ENCODE results near the gene KPNA1. TPM values are rescaled to one million over a fixed set of nuclear protein-coding genes. Genes with fewer than 3 reads are reported as not detected.

The KPNA1 gene
- total and polyA plus RNA-seq, 4 donors, result 20.7 to 42.0 (median 23.5) TPM

GRCh38 chr3:122498152-122498551 is 16.6 kb downstream of the KPNA1 start:
- no peak overlapping the region for H3K27ac ChIP-seq (ENCODE audit: low read depth in 1 of 2, low read length in 2 of 2)
- H3K4me3 ChIP-seq (ENCODE audit: low read depth in 1 of 3, low read length in 3 of 3), result no peak overlapping the region
- no peaks in the 10 kb centered on the region for H3K9me3 ChIP-seq (ENCODE audit: control insufficient read depth in 4 of 4, low read length in 3 of 4)
- no peaks in the 10 kb centered on the region for H3K4me1 ChIP-seq (ENCODE audit: control insufficient read depth in 4 of 4, insufficient read depth in 4 of 4, low read length in 3 of 4)
- peaks cover 0 to 13% (median 5%) of the 10 kb centered on the region in 4 donors for H3K36me3 ChIP-seq (ENCODE audit: control insufficient read depth in 4 of 4, insufficient read depth in 3 of 4, low read depth in 1 of 4, low read length in 3 of 4)
- no peak overlapping the region for H3K9ac ChIP-seq (ENCODE audit: low read depth in 1 of 2, low read length in 2 of 2)
- no peak for TF ChIP-seq MAX (IDR thresholded peaks at IDR 0.05)
- TF ChIP-seq REST (IDR thresholded peaks at IDR 0.05), result no peak
- TF ChIP-seq NR2F2 (IDR thresholded peaks at IDR 0.05), result no peak
- TF ChIP-seq SP1 (IDR thresholded peaks at IDR 0.05), result no peak
- no peaks in the 10 kb centered on the region for H3K27me3 ChIP-seq (ENCODE audit: control insufficient read depth in 4 of 4, insufficient read depth in 4 of 4, low read length in 3 of 4)
- WGBS, result 79% methylated on average over 1 of the region's 1 CpG
- DNase-seq (ENCODE audit: low spot score), result no peak

GRCh38 chr3:122497425-122497824 is 17.3 kb downstream of the KPNA1 start:
- H3K9me3 ChIP-seq (ENCODE audit: control insufficient read depth in 4 of 4, low read length in 3 of 4), result no peaks in the 10 kb centered on the region
- TF ChIP-seq NR2F2 (IDR thresholded peaks at IDR 0.05) (no peak), CTCF (IDR thresholded peaks at IDR 0.05; ENCODE audit: low read depth, low read length, missing input control) (no peak), FOXA2 (IDR thresholded peaks at IDR 0.05) (no peak), HNF4G (IDR thresholded peaks at IDR 0.05) (no peak), ZBTB33 (IDR thresholded peaks at IDR 0.05) (no peak)
- H3K27ac ChIP-seq (ENCODE audit: low read depth in 1 of 2, low read length in 2 of 2), result no peak overlapping the region
- DNase-seq (ENCODE audit: low spot score), result no peak
- H3K4me3 ChIP-seq (ENCODE audit: low read depth in 1 of 3, low read length in 3 of 3), result no peak overlapping the region
- no peak overlapping the region for H3K9ac ChIP-seq (ENCODE audit: low read depth in 1 of 2, low read length in 2 of 2)
- no peaks in the 10 kb centered on the region for H3K27me3 ChIP-seq (ENCODE audit: control insufficient read depth in 4 of 4, insufficient read depth in 4 of 4, low read length in 3 of 4)
- H3K36me3 ChIP-seq (ENCODE audit: control insufficient read depth in 4 of 4, insufficient read depth in 3 of 4, low read depth in 1 of 4, low read length in 3 of 4), result peaks cover 0 to 13% (median 5%) of the 10 kb centered on the region in 4 donors
- 77% methylated on average over 1 of the region's 1 CpG for WGBS
- no peaks in the 10 kb centered on the region for H3K4me1 ChIP-seq (ENCODE audit: control insufficient read depth in 4 of 4, insufficient read depth in 4 of 4, low read length in 3 of 4)

- no peak for TF ChIP-seq REST (IDR thresholded peaks at IDR 0.05)
- TF ChIP-seq HNF4A (conservative IDR thresholded peaks at IDR 0.05), result no peak
- no peak for TF ChIP-seq HNF4G (IDR thresholded peaks at IDR 0.05)
- TF ChIP-seq CTCF (IDR thresholded peaks at IDR 0.05; ENCODE audit: low read depth, low read length, missing input control), result no peak
- no peak for TF ChIP-seq TAF1 (conservative IDR thresholded peaks at IDR 0.05)
- no peak for TF ChIP-seq NR2F2 (IDR thresholded peaks at IDR 0.05)
- no peak overlapping the region for H3K27ac ChIP-seq (ENCODE audit: low read depth in 1 of 2, low read length in 2 of 2)
- no peak overlapping the region for H3K9ac ChIP-seq (ENCODE audit: low read depth in 1 of 2, low read length in 2 of 2)
- no peak overlapping the region for H3K4me3 ChIP-seq (ENCODE audit: low read depth in 1 of 3, low read length in 3 of 3)
- 86% methylated on average over 2 of the region's 2 CpGs for WGBS
- no peaks in the 10 kb centered on the region for H3K27me3 ChIP-seq (ENCODE audit: control insufficient read depth in 4 of 4, insufficient read depth in 4 of 4, low read length in 3 of 4)
- no peak for DNase-seq (ENCODE audit: low spot score)
- H3K9me3 ChIP-seq (ENCODE audit: control insufficient read depth in 4 of 4, low read length in 3 of 4), result no peaks in the 10 kb centered on the region
- H3K4me1 ChIP-seq (ENCODE audit: control insufficient read depth in 4 of 4, insufficient read depth in 4 of 4, low read length in 3 of 4), result peaks cover 0 to under 1% (median 0%) of the 10 kb centered on the region in 4 donors
- peaks cover 0 to 13% (median 5%) of the 10 kb centered on the region in 4 donors for H3K36me3 ChIP-seq (ENCODE audit: control insufficient read depth in 4 of 4, insufficient read depth in 3 of 4, low read depth in 1 of 4, low read length in 3 of 4)
These were observed 18.2 kb downstream of the KPNA1 start for GRCh38 chr3:122496508-122496907.
